KOPT-K1 (cell line): Measurements from ENCODE around the gene UGT1A5.
"Not testable (repeated sequence)": the region's sequence is repeated elsewhere in the genome, so short reads cannot be mapped to it uniquely, and the experiment has no call there.

Experiments used
- H3K27ac ChIP-seq: fragments of 200-600 bp; sonication (generic); 2 replicates; pipeline ENCODE4 v1.5.1; 2016; ENCODE audit warnings: antibody characterized with exemption, mild to moderate bottlenecking, low read depth, low read length; ENCODE audit not compliant: poor library complexity, severe bottlenecking
- H3K36me3 ChIP-seq: fragments of 200-600 bp; sonication (generic); 2 replicates; pipeline ENCODE4 v1.5.1; 2017; ENCODE audit warnings: antibody characterized with exemption, mild to moderate bottlenecking, low read length, moderate library complexity; ENCODE audit not compliant: insufficient read depth
- H3K9me3 ChIP-seq: fragments of 200-600 bp; sonication (generic); 2 replicates; pipeline ENCODE4 v1.5.1; 2017; ENCODE audit warnings: antibody characterized with exemption, low read length, mild to moderate bottlenecking; ENCODE audit not compliant: insufficient read depth, poor library complexity, severe bottlenecking

Gene UGT1A5

GRCh38 chr2:233707940-233708644 is 4.6 kb upstream of the UGT1A5 start:
- Histone ChIP-seq H3K36me3 (no peaks in the 10 kb centered on the region), H3K27ac (no peak overlapping the region), H3K9me3 (no peaks in the 10 kb centered on the region)

GRCh38 chr2:233708942-233709341 is 3.8 kb upstream of the UGT1A5 start:
- H3K36me3 ChIP-seq = no peaks in the 10 kb centered on the region
- no peak overlapping the region for H3K27ac ChIP-seq

DNA sequence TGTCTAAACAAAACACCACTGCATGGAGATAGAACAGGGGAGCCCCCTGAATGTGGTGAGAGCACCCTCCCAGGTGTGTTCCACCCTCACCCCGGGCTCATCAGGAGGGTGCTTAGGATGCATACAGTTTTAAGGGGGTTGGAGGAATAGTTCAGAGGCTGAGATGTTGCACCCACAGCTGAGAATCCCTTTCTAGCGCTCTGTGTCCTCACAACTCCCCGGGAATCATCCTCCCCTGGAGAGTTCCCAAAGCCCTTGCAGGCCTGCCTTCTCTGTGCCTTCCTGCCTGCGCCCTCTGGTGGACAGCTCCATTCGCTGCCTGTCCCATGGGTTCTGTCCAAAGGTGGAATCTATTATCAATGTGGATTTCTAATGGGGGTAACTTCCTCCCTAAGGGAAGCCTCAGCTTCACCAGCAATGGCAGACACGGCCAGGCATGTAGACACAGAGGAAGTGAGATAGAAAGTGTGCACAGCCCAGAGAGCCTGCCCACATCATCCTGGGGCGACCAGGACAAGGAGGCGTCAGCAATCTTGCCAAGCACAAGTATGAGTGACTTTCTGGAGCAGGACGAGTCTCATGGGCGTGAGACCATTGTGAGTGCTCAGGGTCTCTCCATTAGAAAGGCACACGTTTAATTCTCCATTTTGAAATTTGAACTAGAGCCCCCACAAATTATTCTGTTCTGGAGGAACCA is 1.2 kb upstream of the UGT1A5 start:
- no peaks in the 10 kb centered on the region for H3K36me3 ChIP-seq
- no peak overlapping the region for H3K27ac ChIP-seq
- H3K9me3 ChIP-seq = no peaks in the 10 kb centered on the region

More at GRCh38 chr2:233708942-233709341, 3.8 kb upstream of the UGT1A5 start:
- H3K9me3 ChIP-seq = no peaks in the 10 kb centered on the region

- H3K27ac ChIP-seq = no peak overlapping the region
- H3K36me3 ChIP-seq = no peaks in the 10 kb centered on the region
- no peaks in the 10 kb centered on the region for H3K9me3 ChIP-seq
Observed at GRCh38 chr2:233713262-233713615, 532 bp downstream of the UGT1A5 start.

- H3K27ac ChIP-seq = no peak overlapping the region
- no peaks in the 10 kb centered on the region for H3K36me3 ChIP-seq
- no peaks in the 10 kb centered on the region for H3K9me3 ChIP-seq
Observed at GRCh38 chr2:233714121-233714520, 1.4 kb downstream of the UGT1A5 start.

GRCh38 chr2:233718552-233718951 is 5.8 kb downstream of the UGT1A5 start, which contains the start of gene UGT1A4:
TSS of gene UGT1A4 (plus strand) at chr2:233718736. CDS start at chr2:233718821, 85 bp downstream.
- Histone ChIP-seq H3K36me3 (no peaks in the 10 kb centered on the region), H3K27ac (no peak within 1 kb of the TSS), H3K9me3 (no peaks in the 10 kb centered on the region)

GRCh38 chr2:233728723-233729301 is 16.1 kb downstream of the UGT1A5 start, which contains the start of gene UGT1A3:
TSS of gene UGT1A3 (plus strand) at chr2:233729042. CDS start at chr2:233729127, 85 bp downstream.
- no peaks in the 10 kb centered on the region for H3K9me3 ChIP-seq
- no peak within 1 kb of the TSS for H3K27ac ChIP-seq
- H3K36me3 ChIP-seq = no peaks in the 10 kb centered on the region

GRCh38 chr2:233736868-233737653 is 24.4 kb downstream of the UGT1A5 start:
- not testable (repeated sequence) for H3K27ac ChIP-seq, H3K36me3 ChIP-seq, H3K9me3 ChIP-seq

DNA sequence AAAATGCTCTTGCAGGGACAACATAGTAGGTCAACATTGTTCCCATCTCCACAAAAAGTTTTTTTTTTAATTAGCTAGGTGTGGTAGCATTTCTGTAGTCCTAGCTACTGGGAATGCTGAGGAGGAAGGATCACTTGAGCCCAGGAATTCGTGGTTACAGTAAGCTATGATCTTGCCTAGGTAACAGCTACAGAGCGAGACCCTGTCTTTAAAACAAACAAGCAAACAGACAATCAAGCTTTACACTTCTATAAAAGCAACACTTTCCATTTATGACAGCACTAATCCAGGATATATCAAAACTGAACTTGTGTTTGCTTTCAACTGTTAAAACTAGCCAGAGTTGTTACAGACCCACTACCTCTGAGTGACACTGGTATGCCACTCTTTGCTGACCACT is 28.2 kb downstream of the UGT1A5 start:
- peaks cover 4% of the 10 kb centered on the region for H3K9me3 ChIP-seq
- H3K36me3 ChIP-seq = no peaks in the 10 kb centered on the region
- H3K27ac ChIP-seq = no peak overlapping the region

- H3K27ac ChIP-seq = no peak overlapping the region
- no peaks in the 10 kb centered on the region for H3K36me3 ChIP-seq
- H3K9me3 ChIP-seq = no peaks in the 10 kb centered on the region
Observed at GRCh38 chr2:233743464-233744259, 31.0 kb downstream of the UGT1A5 start.

DNA sequence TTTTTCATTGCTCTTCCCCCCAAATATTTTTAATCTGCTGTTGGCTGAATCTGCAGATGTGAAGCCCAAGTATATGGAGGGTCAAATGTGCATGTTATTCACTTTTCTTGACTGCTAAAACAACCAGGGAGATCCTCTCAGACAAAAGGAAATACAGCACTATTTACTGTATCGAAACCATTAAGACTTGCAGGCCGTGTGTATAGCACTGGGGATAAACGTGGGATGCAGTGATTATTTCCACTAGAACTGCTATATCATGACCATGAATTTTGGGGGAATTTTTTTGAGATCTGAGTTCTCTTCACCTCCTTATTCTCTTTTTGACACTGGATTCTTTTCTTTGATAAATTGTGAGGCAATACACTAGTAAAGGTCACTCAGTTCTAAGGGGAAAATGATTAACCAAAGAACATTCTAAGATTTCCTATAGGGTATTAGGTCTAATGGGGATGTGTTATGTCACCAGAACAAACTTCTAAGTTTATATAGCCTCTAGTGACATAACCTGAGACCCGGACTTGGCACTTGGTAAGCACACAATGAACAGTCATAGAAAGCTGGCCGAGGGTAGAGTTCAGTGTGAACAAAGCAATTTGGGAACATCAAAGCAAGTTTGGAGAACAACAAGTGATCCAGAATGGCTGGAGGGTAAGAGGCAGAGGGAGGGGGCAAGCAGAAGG is 32.5 kb downstream of the UGT1A5 start:
- Histone ChIP-seq H3K27ac (no peak overlapping the region), H3K9me3 (peaks cover 2% of the 10 kb centered on the region), H3K36me3 (no peaks in the 10 kb centered on the region)

GRCh38 chr2:233745838-233746237 is 33.1 kb downstream of the UGT1A5 start:
- not testable (repeated sequence) for H3K27ac ChIP-seq, H3K36me3 ChIP-seq, H3K9me3 ChIP-seq

GRCh38 chr2:233746475-233747282 is 34.0 kb downstream of the UGT1A5 start:
- Histone ChIP-seq H3K36me3 (no peaks in the 10 kb centered on the region), H3K27ac (no peak overlapping the region), H3K9me3 (peaks cover 16% of the 10 kb centered on the region)
